ENCODE data around the gene CMTM3.

DNA sequence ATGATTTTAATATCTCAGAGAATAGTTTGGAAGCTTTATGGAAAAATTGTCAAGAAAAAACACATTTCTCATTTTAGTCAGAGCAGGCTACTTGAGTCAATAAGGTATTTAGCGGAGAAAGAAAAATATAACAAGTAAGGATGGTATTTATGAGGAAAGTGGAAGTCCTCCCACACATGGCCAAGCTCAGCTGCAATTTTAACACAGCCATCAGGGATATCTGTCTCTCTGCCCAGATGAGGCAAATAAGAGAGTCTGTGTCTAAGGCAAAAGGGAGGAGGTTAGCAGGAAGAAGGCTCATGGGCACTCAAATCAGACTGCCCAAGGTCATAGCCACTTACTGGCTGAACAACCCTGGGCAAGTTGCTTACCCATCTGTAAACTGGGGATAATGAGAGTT is 30.4 kb upstream of the CMTM3 start:
- TF ChIP-seq, protein P1, sequence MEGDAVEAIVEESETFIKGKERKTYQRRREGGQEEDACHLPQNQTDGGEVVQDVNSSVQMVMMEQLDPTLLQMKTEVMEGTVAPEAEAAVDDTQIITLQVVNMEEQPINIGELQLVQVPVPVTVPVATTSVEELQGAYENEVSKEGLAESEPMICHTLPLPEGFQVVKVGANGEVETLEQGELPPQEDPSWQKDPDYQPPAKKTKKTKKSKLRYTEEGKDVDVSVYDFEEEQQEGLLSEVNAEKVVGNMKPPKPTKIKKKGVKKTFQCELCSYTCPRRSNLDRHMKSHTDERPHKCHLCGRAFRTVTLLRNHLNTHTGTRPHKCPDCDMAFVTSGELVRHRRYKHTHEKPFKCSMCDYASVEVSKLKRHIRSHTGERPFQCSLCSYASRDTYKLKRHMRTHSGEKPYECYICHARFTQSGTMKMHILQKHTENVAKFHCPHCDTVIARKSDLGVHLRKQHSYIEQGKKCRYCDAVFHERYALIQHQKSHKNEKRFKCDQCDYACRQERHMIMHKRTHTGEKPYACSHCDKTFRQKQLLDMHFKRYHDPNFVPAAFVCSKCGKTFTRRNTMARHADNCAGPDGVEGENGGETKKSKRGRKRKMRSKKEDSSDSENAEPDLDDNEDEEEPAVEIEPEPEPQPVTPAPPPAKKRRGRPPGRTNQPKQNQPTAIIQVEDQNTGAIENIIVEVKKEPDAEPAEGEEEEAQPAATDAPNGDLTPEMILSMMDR (IDR thresholded peaks at IDR 0.05 in 2 of 3, conservative IDR thresholded peaks at IDR 0.05 in 1 of 3; ENCODE audit: borderline replicate concordance in 1 of 3, insufficient read depth in 1 of 3, low read depth in 2 of 3, low read length in 2 of 3): no peak
- no peak for TF ChIP-seq YY1 (IDR thresholded peaks at IDR 0.05; ENCODE audit: extremely low read depth, insufficient replicate concordance, low read depth, low read length)
- no peak for TF ChIP-seq POLR2AphosphoS5 (IDR thresholded peaks at IDR 0.05; ENCODE audit: low read depth, low read length)
- no peak for TF ChIP-seq POLR2A (IDR thresholded peaks at IDR 0.05; ENCODE audit: borderline replicate concordance, extremely low read depth, insufficient read depth, insufficient read length)
- TF ChIP-seq ELF1 (IDR thresholded peaks at IDR 0.05; ENCODE audit: borderline replicate concordance, low read depth): no peak
- TF ChIP-seq, protein P2, sequence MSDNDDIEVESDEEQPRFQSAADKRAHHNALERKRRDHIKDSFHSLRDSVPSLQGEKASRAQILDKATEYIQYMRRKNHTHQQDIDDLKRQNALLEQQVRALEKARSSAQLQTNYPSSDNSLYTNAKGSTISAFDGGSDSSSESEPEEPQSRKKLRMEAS (IDR thresholded peaks at IDR 0.05): no peak
- no peak for TF ChIP-seq ZNF274 (IDR thresholded peaks at IDR 0.05; ENCODE audit: low read depth, low read length)
- TF ChIP-seq, protein P3, sequence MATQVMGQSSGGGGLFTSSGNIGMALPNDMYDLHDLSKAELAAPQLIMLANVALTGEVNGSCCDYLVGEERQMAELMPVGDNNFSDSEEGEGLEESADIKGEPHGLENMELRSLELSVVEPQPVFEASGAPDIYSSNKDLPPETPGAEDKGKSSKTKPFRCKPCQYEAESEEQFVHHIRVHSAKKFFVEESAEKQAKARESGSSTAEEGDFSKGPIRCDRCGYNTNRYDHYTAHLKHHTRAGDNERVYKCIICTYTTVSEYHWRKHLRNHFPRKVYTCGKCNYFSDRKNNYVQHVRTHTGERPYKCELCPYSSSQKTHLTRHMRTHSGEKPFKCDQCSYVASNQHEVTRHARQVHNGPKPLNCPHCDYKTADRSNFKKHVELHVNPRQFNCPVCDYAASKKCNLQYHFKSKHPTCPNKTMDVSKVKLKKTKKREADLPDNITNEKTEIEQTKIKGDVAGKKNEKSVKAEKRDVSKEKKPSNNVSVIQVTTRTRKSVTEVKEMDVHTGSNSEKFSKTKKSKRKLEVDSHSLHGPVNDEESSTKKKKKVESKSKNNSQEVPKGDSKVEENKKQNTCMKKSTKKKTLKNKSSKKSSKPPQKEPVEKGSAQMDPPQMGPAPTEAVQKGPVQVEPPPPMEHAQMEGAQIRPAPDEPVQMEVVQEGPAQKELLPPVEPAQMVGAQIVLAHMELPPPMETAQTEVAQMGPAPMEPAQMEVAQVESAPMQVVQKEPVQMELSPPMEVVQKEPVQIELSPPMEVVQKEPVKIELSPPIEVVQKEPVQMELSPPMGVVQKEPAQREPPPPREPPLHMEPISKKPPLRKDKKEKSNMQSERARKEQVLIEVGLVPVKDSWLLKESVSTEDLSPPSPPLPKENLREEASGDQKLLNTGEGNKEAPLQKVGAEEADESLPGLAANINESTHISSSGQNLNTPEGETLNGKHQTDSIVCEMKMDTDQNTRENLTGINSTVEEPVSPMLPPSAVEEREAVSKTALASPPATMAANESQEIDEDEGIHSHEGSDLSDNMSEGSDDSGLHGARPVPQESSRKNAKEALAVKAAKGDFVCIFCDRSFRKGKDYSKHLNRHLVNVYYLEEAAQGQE (IDR thresholded peaks at IDR 0.05; ENCODE audit: low read depth): no peak

All from HCT116 (cell line).